Activated CD4-positive, alpha-beta T cell treated with anti-CD3 and anti-CD28 coated beads, Interleukin-2, Interleukin-4, amounts not matched to agents 100 ng/mL and 50 ng/mL, durations not matched to agents 16 hours and 8 hours (primary cell): ENCODE data around the gene SLC31A1.
"Not testable (repeated sequence)": the region's sequence is repeated elsewhere in the genome, so short reads cannot be mapped to it uniquely, and the experiment has no call there.

Experiments
- DNase-seq: peaks from one replicate; pipeline ENCODE4 v3.0.0-alpha.2; 2020; ENCODE audit warnings: low spot score

The SLC31A1 gene

DNA sequence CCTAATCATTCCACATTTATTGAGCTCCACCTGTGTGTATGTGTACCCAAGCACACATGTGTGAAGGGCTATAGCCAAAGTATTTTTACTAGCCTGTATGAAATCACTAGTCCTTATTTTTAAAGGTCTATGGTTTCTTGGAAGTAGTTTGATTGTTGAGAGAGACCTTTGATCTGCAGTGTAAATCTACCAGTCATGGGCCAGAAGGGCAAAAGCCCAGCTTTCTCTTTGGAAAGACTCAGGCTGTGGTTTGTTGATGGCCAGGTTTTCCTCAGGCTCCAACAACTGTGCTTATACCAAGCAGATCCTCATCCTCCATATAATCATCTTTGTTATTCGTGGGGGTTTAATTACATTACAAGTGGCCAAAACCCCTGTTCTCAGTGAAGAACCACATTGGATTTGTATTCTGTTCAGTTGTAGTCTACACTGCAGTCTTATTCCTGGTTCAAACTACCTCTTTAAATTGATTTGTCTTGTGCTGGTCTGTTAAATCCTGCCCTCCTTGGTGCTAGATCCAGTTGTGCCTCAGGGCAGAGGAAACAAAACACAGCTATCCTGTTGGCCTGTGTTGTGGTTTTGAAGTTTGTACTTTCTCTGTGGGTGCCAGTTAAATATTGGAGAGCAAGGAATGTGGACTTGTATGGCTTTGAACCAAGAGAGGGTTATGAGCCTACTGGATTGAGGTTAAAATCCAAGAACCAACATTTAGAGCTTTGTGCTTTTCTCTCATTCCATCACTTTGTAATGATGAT lies 40.8 kb downstream of the SLC31A1 start:
- no peak for DNase-seq

GRCh38 chr9:113266174-113266573 lies 44.8 kb downstream of the SLC31A1 start:
- DNase-seq, result no peak

DNA sequence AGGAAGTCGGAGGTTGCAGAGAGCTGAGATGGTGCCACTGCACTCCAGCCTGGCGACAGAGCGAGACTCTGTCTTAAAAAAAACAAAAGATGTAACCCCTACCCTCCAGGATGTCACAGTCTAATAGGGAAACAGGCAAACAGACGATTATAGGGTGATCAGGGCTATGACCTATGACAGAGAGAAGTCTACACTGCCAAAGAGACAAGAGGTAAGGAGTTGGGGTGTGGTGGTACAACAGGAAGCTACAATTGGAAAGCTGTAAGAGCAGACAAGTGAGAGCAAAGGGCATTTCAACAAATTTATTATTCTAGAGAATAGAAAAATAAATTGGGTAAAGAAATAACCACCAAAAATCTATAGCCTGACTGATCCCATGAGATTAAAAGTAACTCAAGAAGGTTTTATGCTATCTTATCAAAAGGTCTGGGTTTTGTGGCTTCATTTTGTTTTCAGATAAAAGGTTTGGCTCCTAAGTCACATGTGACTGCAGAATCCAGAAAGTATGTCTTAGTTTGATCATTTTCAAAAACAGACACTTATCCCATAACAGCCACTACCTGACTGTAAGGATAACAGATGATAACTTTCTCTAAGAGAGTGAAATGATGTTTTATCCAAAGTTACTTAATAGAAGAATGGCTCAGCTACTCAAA lies 46.7 kb downstream of the SLC31A1 start:
- DNase-seq, result no peak

GRCh38 chr9:113269355-113269754 lies 48.0 kb downstream of the SLC31A1 start:
- DNase-seq, result peak; percentile 23

- no peak for DNase-seq
Measured at GRCh38 chr9:113269871-113270270, 48.5 kb downstream of the SLC31A1 start.

DNA sequence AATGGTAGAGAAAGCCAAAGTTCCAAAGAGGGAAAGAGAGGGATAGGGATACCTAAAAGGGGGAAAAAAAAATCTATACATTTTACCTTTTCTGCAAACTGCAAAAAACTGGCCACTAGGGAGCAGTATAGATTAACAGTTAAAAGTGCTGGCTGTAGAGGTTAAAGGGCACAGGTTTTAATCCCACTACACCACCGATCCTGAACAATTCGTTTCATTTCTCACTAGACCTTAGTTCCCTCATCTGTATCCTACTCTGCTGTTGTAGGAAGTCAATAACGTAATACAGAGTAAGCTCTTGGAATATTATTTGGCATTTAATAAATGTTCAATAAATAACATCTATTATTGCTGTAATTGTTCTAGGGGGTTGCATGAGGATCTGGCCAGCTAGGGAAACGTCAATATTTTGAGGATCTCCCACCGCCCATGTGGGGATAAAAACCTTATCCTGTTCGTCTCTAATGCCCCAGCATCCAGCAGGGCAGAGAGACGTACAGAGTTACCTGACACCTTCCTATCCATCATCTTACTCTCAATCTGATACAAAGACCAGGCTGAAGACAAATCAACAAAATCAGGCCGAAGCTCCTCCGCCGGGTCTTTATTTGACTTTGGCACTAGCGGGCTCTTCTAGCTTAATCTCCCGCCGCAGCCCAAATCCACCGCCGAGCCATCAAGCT lies 53.3 kb downstream of the SLC31A1 start:
- peak; percentile 69 for DNase-seq

- peak; percentile 97 for DNase-seq
Measured at GRCh38 chr9:113275157-113276131, 54.1 kb downstream of the SLC31A1 start, which contains the start of the genes CDC26 and PRPF4. TSS of gene CDC26 (minus strand) at chr9:113275572. CDS start at chr9:113272507, 3,065 bp downstream. TSS of gene PRPF4 (plus strand) at chr9:113275658. CDS start at chr9:113275744, 86 bp downstream.

- no peak for DNase-seq
Measured at GRCh38 chr9:113278840-113279239, 57.5 kb downstream of the SLC31A1 start.

- no peak for DNase-seq
Measured at GRCh38 chr9:113281356-113281755, 60.0 kb downstream of the SLC31A1 start.

DNA sequence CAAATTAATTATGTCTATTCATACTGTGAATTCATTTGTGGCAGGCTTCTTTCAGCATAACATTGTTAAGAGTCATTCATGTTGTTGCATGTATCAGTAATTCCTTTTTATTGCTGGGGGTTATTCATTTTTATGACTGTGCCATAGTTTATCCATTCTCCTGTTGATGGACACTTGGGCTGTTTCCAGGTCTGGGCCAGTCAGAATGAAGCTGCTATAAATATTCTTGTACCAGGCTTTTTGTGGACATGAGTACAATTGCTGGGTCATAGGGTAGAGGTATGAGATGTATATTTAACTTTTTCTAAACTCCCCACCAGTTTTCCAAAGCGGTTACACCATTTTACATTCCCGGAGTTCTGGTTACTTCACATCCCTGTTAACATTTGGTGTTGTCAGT lies 67.7 kb downstream of the SLC31A1 start:
- DNase-seq, result no peak

DNA sequence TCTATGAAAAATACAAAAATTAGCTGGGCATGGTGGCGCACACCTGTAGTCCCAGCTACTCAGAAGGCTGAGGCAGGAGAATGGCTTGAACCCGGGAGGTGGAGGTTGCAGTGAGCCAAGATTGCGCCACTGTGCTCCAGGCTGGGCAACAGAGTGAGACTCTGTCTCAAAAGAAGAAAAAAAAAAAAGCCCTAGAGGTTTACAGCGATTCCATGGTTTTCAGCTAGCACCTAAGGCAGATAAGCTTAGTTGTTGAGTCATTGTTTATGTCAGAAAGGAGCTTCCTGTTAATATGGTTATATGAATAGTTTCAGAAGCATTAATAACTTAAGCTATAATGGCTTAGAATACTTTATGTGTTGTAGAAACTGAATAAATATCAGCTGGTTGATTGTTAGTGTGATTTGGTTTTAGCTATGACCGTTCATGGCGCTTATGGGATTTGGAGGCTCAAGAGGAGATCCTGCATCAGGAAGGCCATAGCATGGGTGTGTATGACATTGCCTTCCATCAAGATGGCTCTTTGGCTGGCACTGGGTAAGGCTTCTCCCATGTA lies 68.8 kb downstream of the SLC31A1 start:
- no peak for DNase-seq

- peak; percentile 6 for DNase-seq
Measured at GRCh38 chr9:113293285-113293878, 72.0 kb downstream of the SLC31A1 start.

GRCh38 chr9:113296247-113296646 lies 74.9 kb downstream of the SLC31A1 start:
- DNase-seq, result not testable (repeated sequence)

DNA sequence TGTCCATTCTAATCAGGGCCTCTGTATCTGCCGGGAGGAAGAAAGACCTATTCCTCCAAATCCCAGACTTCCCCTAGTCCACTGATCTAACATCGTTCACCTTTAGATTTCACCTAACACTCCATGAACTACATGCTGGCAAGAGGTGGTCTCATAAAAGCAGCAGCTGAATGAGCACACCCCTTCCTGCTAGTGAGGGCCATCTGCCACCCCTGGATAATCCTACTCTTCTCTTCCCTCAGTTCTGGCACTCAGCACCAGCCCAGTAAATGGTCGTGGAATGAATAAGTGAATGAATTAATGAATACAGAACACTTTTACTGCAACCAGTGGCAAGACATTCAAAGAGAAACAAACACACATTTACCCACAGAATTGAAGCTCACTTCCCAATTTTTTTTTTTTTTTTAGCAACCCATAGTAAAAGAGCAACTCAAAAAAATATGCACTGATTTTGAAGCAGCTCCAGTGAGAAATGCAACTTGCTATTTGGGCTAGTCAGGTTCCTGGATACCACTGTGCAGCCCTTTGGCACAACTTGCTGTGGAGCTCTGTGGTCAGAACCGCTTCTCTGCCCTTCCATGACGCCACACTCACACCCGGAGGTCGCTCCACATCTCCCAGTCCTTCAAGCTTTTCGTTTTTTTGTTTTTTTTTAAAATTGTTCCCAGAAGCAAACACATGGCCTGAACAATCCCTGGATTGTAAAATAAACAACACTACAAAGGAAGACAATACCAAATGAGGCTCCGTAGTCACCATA lies 75.6 kb downstream of the SLC31A1 start:
- DNase-seq, result no peak

GRCh38 chr9:113298311-113298710 lies 77.0 kb downstream of the SLC31A1 start:
- no peak for DNase-seq

- DNase-seq, result no peak
Measured at GRCh38 chr9:113298924-113299770, 77.8 kb downstream of the SLC31A1 start.

DNA sequence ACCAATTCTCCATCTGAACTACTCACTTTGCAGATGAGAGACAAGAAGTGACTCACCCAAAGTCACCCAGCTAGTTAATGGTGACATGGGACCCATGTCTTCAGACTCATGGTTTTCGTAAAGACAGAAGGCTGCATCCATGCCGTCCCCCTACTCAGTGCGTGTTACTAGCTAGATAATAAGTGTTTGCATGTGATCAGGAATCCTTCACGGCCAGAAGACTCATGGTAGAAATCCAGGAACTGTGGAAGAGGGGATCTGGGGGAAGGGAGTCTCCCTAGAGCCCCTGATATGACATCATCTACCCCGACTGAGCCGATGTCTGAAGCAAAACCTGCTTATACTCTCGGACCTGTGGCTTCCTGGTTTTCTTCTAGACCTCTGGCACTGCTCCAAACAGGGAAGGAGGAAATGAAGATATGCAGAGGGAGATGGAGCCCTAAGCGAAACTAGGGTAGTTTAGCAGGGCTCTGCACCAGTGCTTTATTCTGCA lies 78.5 kb downstream of the SLC31A1 start:
- no peak for DNase-seq

GRCh38 chr9:113301548-113301947 lies 80.2 kb downstream of the SLC31A1 start:
- no peak for DNase-seq
